ENCODE data around the gene RBM14. TPM values are rescaled to one million over a fixed set of nuclear protein-coding genes. Genes with fewer than 3 reads are reported as not detected.

Gene RBM14
- 33.3 and 46.0 TPM in 2 replicates for total RNA-seq

GRCh38 chr11:66616379-66617154 lies at the start of gene RBM14:
Gene RBM14, plus strand, starts transcription at chr11:66616630. Its CDS starts 91 bp downstream, at chr11:66616721.

DNA sequence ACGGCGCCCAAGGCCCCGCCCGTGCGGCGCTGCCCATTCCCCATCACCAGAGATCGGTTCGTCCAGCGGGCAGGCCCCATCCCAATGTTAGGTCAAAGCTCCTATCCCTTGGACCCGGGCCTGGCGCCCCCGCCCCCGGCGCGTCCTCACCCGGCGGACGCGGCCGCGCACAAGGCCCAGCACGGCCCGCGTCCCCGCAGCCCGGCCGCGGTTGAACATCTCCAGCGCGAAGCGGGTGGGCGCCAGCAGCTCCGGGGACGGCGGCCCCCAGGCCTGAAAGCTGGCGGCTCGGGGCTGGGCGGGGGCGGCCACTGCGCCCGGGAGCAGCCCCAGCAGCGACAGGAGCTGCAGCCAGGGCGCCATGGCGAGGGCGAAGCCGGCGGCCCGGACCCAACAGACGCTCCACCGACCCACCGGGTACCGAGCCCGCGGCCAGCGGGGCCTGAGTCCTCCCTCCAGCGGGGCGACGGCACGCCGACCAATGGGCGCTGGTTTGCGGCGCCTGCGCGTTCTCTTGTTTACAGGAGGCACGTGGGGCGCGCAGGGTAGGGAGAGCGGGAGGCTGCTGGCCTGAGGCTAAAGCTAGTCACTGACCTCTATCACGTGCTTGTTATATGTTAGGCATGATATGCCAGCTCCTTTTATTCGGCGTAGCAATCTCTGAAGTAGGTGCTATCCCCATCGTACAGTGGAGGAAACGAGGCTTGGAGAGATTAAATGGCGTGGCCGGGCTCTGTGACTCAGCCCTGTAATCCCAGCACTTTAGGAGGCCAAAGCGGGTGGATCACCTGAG lies 48.1 kb upstream of the RBM14 start, which contains the start of gene CTSF:
CTSF (minus strand) TSS at position 483 of the 793 bp plus-strand sequence; CDS start at position 363, 120 bp downstream.

DNA sequence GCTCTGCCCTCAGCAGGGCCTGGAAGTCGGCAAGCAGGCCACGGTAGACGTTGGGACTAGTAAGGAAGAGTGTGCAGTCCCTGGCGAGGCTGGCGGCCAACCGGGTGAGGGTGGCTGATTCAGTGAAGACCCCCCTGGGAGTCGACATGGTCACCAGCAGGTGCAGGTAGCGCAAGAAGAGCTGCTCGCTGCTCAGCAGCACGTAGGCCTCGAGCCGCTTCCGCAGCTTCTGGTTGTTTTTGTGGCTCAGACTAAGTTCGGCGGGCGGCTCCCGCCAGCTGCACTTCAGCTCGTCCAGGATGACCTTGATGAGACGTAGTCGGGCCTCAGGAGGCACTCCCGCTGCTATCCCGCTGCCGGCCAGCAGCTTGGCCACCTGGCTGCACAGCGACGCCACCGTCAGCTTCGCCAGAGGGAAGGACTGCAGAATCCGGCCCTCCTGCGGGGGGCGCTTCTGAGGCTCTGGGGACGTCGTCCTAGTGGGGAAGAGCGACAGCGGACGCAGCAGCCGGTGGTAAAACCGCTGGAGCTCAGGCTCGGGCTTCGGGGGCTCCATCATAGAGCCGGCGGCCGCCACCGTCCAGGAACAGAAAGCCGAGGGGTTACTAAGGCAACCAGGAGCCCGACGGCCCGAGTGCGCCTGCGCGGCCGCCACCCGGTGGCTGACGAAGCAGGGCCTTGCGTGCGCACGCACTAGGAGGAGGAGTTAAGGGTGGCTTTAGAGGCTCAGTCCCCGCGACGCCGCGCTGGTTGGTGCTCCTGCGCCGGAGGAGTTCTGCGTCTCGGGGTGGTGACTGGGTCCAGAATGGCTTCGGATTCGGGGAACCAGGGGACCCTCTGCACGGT lies 23.8 kb upstream of the RBM14 start, which contains the start of the genes CCDC87 and CCS:
CCDC87 (minus strand) TSS at position 607 of the 846 bp plus-strand sequence; CDS start at position 559, 48 bp downstream.
CCS (plus strand) TSS at position 729 of the 846 bp plus-strand sequence; CDS start at position 806, 77 bp downstream.

DNA sequence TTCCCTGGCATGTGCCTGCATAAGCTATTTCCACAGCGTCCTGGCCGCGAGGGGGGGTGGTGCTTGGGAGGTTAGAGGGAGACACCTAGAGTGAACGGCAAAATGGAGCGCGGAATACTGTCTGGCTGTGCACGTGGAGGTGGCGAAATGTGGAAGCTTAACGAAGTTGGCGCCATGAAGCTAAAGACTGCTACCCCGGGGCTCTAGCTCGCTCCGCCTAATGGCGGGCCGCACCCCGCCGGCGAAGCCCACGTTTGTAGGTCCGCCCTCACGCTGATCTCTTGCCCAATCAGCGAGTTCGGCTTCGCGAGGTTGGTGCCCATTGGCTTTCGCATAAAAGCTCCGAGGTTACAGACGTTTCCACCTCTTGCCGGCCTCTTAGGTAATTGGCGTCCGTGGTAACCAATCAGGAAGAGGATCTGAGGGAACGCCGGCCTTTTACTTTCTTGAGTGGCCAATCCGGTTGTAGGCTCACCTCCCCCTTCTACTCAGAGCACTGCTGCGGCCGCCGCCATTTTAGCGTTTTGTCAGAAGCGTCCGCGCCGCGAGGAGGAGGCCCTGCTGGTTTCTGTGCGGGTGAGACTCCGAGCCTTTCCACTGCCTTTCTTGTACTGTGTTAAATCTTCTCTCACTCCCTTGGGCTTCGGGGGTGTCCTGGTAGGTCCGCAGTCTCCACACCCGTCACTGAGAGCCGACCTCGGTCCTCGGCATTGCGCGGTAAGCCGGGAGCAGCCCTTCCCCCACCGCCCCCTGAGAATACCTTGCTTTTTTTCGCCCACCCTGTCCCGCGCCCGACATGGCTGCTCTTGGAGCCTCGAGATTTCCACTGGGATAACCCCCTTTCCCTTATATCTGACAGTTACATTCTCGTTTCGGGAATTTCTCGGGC lies 22.0 kb downstream of the RBM14 start, which contains the start of gene RBM4:
RBM4 (plus strand) TSS at position 527 of the 889 bp plus-strand sequence. CDS start 1,009 bp downstream, outside the sequence.

Small RNAs within 50 kb of the gene (small RNA-seq; reads per million reads assigned to genes)
- not detected for gene RNU4-39P

Other genes starting within 250 kb of the RBM14 start
- gene SLC29A2, start 244.9 kb upstream of the RBM14 start, total RNA-seq = 0.65 and 0.67 TPM in 2 replicates
- gene NPAS4, start 195.6 kb upstream of the RBM14 start, total RNA-seq = not detected in 2 replicates
- 41.2 and 49.1 TPM in 2 replicates for gene MRPL11, start 177.8 kb upstream of the RBM14 start, total RNA-seq
- 3.6 and 3.9 TPM in 2 replicates for gene PELI3, start 149.7 kb upstream of the RBM14 start, total RNA-seq
- 56.0 and 73.5 TPM in 2 replicates for gene DPP3, start 136.2 kb upstream of the RBM14 start, total RNA-seq
- gene BBS1, start 106.0 kb upstream of the RBM14 start, total RNA-seq = 28.4 and 43.8 TPM in 2 replicates
- gene ZDHHC24, start 70.6 kb upstream of the RBM14 start, total RNA-seq = 18.4 and 24.2 TPM in 2 replicates
- 0.19 TPM in 1 of 2 replicates, not detected in the other for gene ACTN3, start 69.7 kb upstream of the RBM14 start, total RNA-seq
- 14.5 and 26.8 TPM in 2 replicates for gene CTSF, start 48.0 kb upstream of the RBM14 start, total RNA-seq
- 0.65 and 0.67 TPM in 2 replicates for gene CCDC87, start 23.6 kb upstream of the RBM14 start, total RNA-seq
- gene CCS, start 23.4 kb upstream of the RBM14 start, total RNA-seq = 25.7 and 34.0 TPM in 2 replicates
- gene RBM4, start 22.1 kb downstream of the RBM14 start, total RNA-seq = 123 and 130 TPM in 2 replicates
- 17.1 and 19.9 TPM in 2 replicates for gene RBM4B, start 61.3 kb downstream of the RBM14 start, total RNA-seq
- 31.9 and 54.9 TPM in 2 replicates for gene SPTBN2, start 112.6 kb downstream of the RBM14 start, total RNA-seq
- 20.3 and 22.9 TPM in 2 replicates for gene RCE1, start 226.8 kb downstream of the RBM14 start, total RNA-seq
- gene LRFN4, start 240.4 kb downstream of the RBM14 start, total RNA-seq = 33.6 and 34.3 TPM in 2 replicates